UCSD-AML1 (cell line): ENCODE measurements around the gene XXYLT1.

Source experiments
- DNase-seq: peaks from one replicate; lab custom pipeline; 2025; ENCODE audit not compliant: unreplicated experiment; lab: John Stamatoyannopoulos, UW

XXYLT1 gene

GRCh38 chr3:195268576-195269309 lies 2.2 kb downstream of the XXYLT1 start:
- DNase-seq, result no peak

- DNase-seq, result no peak
These were observed 3.9 kb downstream of the XXYLT1 start for GRCh38 chr3:195267096-195267495.

- no peak for DNase-seq
These were observed 4.5 kb downstream of the XXYLT1 start for GRCh38 chr3:195266428-195266827.

GRCh38 chr3:195265363-195265976 lies 5.5 kb downstream of the XXYLT1 start:
- DNase-seq, result no peak

GRCh38 chr3:195263925-195264600 lies 6.9 kb downstream of the XXYLT1 start:
- DNase-seq, result no peak

GRCh38 chr3:195263193-195263924 lies 7.6 kb downstream of the XXYLT1 start:
- no peak for DNase-seq

- DNase-seq, result no peak
These were observed 9.0 kb downstream of the XXYLT1 start for GRCh38 chr3:195261925-195262324.

- DNase-seq, result no peak
These were observed 10.6 kb downstream of the XXYLT1 start for GRCh38 chr3:195260280-195260905.

GRCh38 chr3:195259475-195260279 lies 11.3 kb downstream of the XXYLT1 start:
- peak; percentile 98 for DNase-seq

- no peak for DNase-seq
These were observed 11.8 kb downstream of the XXYLT1 start for GRCh38 chr3:195259154-195259474.

GRCh38 chr3:195258449-195259153 lies 12.4 kb downstream of the XXYLT1 start:
- DNase-seq, result no peak

- no peak for DNase-seq
These were observed 13.2 kb downstream of the XXYLT1 start for GRCh38 chr3:195257454-195258448.

GRCh38 chr3:195256639-195257453 lies 14.1 kb downstream of the XXYLT1 start:
- DNase-seq, result no peak

- no peak for DNase-seq
These were observed 15.1 kb downstream of the XXYLT1 start for GRCh38 chr3:195255571-195256501.

GRCh38 chr3:195255176-195255500 lies 15.8 kb downstream of the XXYLT1 start:
- DNase-seq, result no peak

- DNase-seq, result no peak
These were observed 16.3 kb downstream of the XXYLT1 start for GRCh38 chr3:195254454-195255175.
